Left ventricle myocardium inferior (tissue), 1 donor: Measurements from ENCODE around the gene AGO3. TPM values are rescaled to one million over a fixed set of nuclear protein-coding genes. Genes with fewer than 3 reads are reported as not detected.

ENCODE experiments used
- DNase-seq: peaks from one replicate; pipeline ENCODE4 v3.0.0-alpha.2; 2020
- H3K27ac ChIP-seq: fragments of 200-600 bp; replicated peaks from 2 replicates; pipeline ENCODE4 v1.8.0; 2021
- H3K27me3 ChIP-seq: fragments of 200-600 bp; 2 replicates; pipeline ENCODE4 v1.8.0; 2021; ENCODE audit warnings: low read depth
- H3K36me3 ChIP-seq: fragments of 200-600 bp; 2 replicates; pipeline ENCODE4 v1.8.0; 2021
- H3K4me1 ChIP-seq: fragments of 200-600 bp; 2 replicates; pipeline ENCODE4 v1.8.0; 2021
- H3K4me3 ChIP-seq: fragments of 200-600 bp; 2 replicates; pipeline ENCODE4 v1.8.0; 2021; ENCODE audit warnings: mild to moderate bottlenecking, moderate library complexity
- H3K9me3 ChIP-seq: fragments of 200-600 bp; replicated peaks from 2 replicates; pipeline ENCODE4 v1.8.0; 2021
- intact Hi-C: fragments of 100-400 bp; cut with micrococcal nuclease; formaldehyde crosslinking; loops from one replicate; pipeline ENCODE4 v1.11.0; 2022
- total RNA-seq: library from RNA; stranded (reverse); fragmentation: NEBNext Ultra II Directional; extraction: Animal tissue kit (Norgen Biotek cat#: 25700); gene quantifications from one replicate; pipeline ENCODE4 v1.2.1, GENCODE V29; 2021
- TF ChIP-seq, protein P1 (sequence below): fragments of 200-600 bp; IDR thresholded peaks from 2 replicates; pipeline ENCODE4 v1.8.0; 2021; ENCODE audit warnings: antibody characterized with exemption, mild to moderate bottlenecking, borderline replicate concordance
- donor health status: DM: no; HTN: yes; CAD: no; lungs with severe emphysema.

The AGO3 gene
- total RNA-seq, 1 donor from 2014 or later, result 12.1 TPM

DNA sequence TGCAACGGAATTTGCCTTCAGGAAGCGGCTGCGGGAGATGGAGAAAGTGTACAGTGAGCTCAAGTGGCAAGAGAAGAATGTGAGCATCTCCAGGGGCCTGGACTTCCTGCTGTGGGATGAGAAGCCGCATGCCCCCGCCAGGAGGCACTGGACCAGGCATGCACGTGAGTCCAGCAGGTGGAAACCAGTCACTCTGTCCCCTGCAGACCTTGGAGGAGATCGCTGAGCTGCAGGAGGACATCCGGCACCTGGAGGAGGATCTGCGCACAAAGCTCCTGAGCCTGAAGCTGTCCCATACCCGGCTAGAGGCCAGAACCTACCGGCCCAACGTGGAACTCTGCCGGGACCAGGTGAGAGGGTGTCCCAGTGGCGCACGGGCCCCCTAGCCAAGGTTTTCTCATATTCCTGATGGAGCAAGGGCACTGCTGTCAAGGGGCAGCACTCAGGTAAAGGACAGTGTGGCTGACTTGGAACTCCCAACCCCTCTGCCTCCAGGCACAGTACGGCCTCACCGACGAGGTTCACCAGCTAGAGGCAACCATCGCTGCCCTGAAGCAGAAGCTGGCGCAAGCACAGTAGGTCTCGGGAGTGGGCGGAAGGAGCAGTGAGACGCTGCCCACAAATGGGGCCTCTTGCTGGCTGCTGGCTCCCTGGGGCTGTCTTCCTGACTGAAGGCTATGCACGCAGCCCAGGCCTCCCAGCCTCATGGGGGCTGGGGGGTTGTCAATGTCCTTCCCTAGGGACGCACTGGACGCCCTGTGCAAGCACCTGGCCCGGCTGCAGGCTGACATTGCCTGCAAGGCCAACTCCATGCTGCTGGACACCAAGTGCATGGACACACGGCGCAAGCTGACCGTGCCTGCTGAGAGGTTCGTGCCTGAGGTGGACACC lies 156.6 kb downstream of the AGO3 start:
- no peak overlapping the region for H3K4me3 ChIP-seq
- no peaks in the 10 kb centered on the region for H3K9me3 ChIP-seq
- TF ChIP-seq, protein P1, sequence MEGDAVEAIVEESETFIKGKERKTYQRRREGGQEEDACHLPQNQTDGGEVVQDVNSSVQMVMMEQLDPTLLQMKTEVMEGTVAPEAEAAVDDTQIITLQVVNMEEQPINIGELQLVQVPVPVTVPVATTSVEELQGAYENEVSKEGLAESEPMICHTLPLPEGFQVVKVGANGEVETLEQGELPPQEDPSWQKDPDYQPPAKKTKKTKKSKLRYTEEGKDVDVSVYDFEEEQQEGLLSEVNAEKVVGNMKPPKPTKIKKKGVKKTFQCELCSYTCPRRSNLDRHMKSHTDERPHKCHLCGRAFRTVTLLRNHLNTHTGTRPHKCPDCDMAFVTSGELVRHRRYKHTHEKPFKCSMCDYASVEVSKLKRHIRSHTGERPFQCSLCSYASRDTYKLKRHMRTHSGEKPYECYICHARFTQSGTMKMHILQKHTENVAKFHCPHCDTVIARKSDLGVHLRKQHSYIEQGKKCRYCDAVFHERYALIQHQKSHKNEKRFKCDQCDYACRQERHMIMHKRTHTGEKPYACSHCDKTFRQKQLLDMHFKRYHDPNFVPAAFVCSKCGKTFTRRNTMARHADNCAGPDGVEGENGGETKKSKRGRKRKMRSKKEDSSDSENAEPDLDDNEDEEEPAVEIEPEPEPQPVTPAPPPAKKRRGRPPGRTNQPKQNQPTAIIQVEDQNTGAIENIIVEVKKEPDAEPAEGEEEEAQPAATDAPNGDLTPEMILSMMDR, result no peak
- peaks cover 49% of the 10 kb centered on the region for H3K4me1 ChIP-seq
- intact Hi-C loops, result no loop called here
- H3K27ac ChIP-seq, result no peak overlapping the region
- H3K36me3 ChIP-seq, result peaks cover 17% of the 10 kb centered on the region
- peaks cover 40% of the 10 kb centered on the region for H3K27me3 ChIP-seq
- no peak for DNase-seq

DNA sequence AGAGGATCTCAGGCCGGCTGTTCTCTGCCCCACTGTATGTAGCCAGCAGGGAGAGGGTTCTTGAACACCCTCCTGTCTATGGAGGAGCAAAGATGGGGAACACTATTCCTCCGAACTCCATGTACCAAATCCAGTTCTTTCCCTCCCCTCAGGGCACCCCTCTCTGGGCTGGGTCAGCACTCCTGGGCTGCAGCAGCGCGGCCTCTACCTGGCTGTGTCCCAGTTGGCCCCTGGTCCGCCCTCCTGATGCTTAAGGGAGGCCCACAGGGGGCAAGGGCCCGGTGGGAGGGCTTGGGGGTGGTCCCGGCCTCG lies 157.3 kb downstream of the AGO3 start:
- peaks cover 24% of the 10 kb centered on the region for H3K36me3 ChIP-seq
- peak overlapping the region; percentile 100 for H3K4me3 ChIP-seq
- no peaks in the 10 kb centered on the region for H3K9me3 ChIP-seq
- H3K27me3 ChIP-seq, result peaks cover 34% of the 10 kb centered on the region
- no peak for DNase-seq
- H3K27ac ChIP-seq, result peak overlapping the region; percentile 96
- peaks cover 53% of the 10 kb centered on the region for H3K4me1 ChIP-seq
- TF ChIP-seq, protein P1, result no peak
- intact Hi-C loops, result no loop called here

DNA sequence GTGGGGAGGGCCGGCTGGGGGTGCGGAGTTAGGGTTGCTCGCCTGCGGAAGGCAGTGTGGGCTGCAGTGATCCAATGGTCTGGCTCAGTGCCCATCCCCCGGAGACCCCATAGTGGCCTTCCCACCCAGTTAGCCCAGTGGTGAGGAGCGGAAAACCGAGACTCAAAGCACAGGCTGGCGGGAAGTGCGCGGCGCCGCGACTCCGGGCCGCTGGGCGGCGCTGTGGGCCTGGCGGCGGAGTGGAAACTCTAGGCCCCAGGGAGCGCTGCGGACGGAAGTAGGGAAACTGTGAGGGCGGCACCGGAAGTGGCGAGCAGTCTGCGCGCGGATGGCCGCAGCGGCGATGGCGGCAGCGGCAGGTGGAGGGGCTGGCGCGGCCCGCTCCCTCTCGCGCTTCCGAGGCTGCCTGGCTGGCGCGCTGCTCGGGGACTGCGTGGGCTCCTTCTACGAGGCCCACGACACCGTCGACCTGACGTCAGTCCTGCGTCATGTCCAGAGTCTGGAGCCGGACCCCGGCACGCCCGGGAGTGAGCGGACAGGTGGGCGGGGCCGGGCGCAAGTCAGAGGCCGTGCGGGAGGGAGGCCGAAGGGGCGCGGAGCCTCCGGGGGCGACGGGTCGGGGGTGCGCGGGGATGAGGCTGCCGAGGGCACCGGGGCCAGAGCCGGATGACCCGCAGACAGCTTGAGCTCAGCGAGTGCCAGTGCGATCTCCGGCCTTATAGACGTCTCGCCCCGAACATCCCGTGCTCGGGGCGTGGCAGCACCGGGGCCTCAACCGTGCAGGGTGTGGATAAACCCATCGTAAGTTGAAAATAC lies 157.9 kb downstream of the AGO3 start, which contains the start of gene ADPRS:
Gene ADPRS, plus strand, starts transcription at position 316 of the 816 bp plus-strand sequence. Its CDS starts 13 bp downstream, at position 329.
- H3K27ac ChIP-seq, result peak within 1 kb of the TSS; percentile 96
- peaks cover 57% of the 10 kb centered on the region for H3K4me1 ChIP-seq
- TF ChIP-seq, protein P1, result peak; percentile 99
- peak; percentile 90 for DNase-seq
- H3K36me3 ChIP-seq, result peaks cover 30% of the 10 kb centered on the region
- intact Hi-C loops, result no loop called here
- H3K4me3 ChIP-seq, result peak within 1 kb of the TSS; percentile 100
- H3K9me3 ChIP-seq, result no peaks in the 10 kb centered on the region
- H3K27me3 ChIP-seq, result peaks cover 28% of the 10 kb centered on the region

DNA sequence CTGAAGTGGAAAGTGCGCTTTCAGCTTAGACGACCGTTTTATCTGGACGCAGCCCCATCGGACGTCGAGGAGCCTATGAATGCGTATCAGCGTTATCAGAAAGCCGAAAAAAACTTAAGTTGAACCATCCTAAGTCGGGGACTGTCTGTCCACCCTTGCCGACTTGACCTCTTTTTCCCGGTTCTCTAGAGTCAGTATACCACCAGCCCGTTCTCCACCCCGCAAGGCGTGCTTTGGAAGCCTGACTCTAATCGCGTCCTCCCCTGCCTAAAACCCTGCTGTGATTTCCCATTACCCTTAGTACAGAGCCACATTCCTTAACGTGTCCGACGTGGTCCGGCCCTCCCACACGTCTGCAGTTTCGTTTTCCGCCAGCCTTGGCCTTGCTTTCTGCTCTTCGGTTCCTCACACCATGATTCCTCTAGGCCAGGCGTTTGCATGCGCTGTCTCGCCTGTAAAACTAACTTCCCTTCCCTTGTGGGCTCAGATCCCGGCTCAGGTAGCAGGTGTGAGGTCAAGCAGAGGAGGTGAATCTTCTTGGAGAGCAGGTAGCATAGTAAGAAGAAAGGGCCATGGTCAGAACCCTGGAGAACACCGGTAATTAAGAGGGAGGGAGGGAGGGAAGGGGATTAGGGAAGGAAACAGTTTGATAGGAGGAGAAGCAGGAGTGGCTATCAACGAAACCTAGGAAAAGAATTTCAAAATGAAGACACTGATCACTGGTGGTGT lies 158.7 kb downstream of the AGO3 start:
- DNase-seq, result no peak
- Histone ChIP-seq H3K36me3 (peaks cover 37% of the 10 kb centered on the region), H3K27ac (peak overlapping the region; percentile 96), H3K9me3 (no peaks in the 10 kb centered on the region), H3K4me1 (peaks cover 57% of the 10 kb centered on the region), H3K4me3 (peak overlapping the region; percentile 100), H3K27me3 (peaks cover 21% of the 10 kb centered on the region)
- intact Hi-C loops, result loop anchor here (10.0 kb wide), 1 partner anchor 195 kb away; no protein-coding TSS in a partner anchor
- TF ChIP-seq, protein P1, result no peak

DNA sequence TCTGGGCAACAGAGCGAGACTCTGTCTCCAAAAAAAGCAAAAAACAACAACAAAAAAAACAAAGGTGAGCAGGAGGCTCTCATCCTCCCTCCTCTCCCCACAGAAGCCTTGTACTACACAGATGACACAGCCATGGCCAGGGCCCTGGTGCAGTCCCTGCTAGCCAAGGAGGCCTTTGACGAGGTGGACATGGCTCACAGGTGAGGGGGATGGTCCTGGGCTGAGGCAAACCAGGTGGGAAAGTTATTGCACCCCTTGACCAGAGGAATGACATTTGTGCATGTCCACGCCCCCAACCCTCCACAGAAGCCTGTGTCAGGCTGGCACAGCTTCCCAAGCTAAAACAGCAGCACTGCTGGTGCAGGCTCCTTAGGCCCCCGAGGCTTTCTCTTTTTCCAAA lies 160.2 kb downstream of the AGO3 start:
- H3K27me3 ChIP-seq, result peaks cover 5% of the 10 kb centered on the region
- no peak overlapping the region for H3K4me3 ChIP-seq
- TF ChIP-seq, protein P1, result no peak
- no peak overlapping the region for H3K27ac ChIP-seq
- H3K36me3 ChIP-seq, result peaks cover 44% of the 10 kb centered on the region
- intact Hi-C loops, result loop anchor here (10.0 kb wide), 1 partner anchor 194 kb away; no protein-coding TSS in a partner anchor
- no peak for DNase-seq
- H3K4me1 ChIP-seq, result peaks cover 67% of the 10 kb centered on the region
- no peaks in the 10 kb centered on the region for H3K9me3 ChIP-seq
